RWPE2 (cell line): ENCODE data around the gene MAP4K1.

ENCODE experiments used
- ATAC-seq: fragments of 200-7000 bp; cut with Tn5 transposase; 3 replicates; pipeline ENCODE4 v1.9.1; 2021; ENCODE audit warnings: low read depth
- DNase-seq: peaks from one replicate; pipeline ENCODE4 v3.0.0-alpha.2; 2020; ENCODE audit warnings: low spot score
- H3K27ac ChIP-seq: fragments of 450-650 bp; 2 replicates; pipeline ENCODE4 v1.5.1; 2017; ENCODE audit warnings: mild to moderate bottlenecking; ENCODE audit not compliant: poor library complexity, severe bottlenecking
- H3K27me3 ChIP-seq: fragments of 250-450 bp; sonication (Bioruptor Pico); 2 replicates; pipeline ENCODE4 v1.5.1; 2021; ENCODE audit warnings: mild to moderate bottlenecking, moderate library complexity; ENCODE audit not compliant: insufficient read depth, poor library complexity, severe bottlenecking
- H3K36me3 ChIP-seq: fragments of 250-450 bp; sonication (Bioruptor Pico); 2 replicates; pipeline ENCODE4 v1.5.1; 2020; ENCODE audit warnings: low read depth, mild to moderate bottlenecking, moderate library complexity
- H3K4me1 ChIP-seq: fragments of 250-450 bp; sonication (Bioruptor Pico); 2 replicates; pipeline ENCODE4 v1.5.1; 2021; ENCODE audit warnings: mild to moderate bottlenecking, moderate library complexity; ENCODE audit not compliant: insufficient read depth, poor library complexity, severe bottlenecking
- H3K4me3 ChIP-seq: fragments of 250-450 bp; sonication (Bioruptor Pico); 2 replicates; pipeline ENCODE4 v1.5.1; 2021; ENCODE audit warnings: mild to moderate bottlenecking, moderate library complexity; ENCODE audit not compliant: severe bottlenecking
- H3K9me3 ChIP-seq: fragments of 250-450 bp; sonication (Bioruptor Pico); 2 replicates; pipeline ENCODE4 v1.5.1; 2021; ENCODE audit warnings: mild to moderate bottlenecking, moderate library complexity; ENCODE audit not compliant: severe bottlenecking
- TF ChIP-seq, protein P1 (sequence below): fragments of 450-650 bp; IDR thresholded peaks from one replicate; pipeline ENCODE4 v1.5.1; 2017; ENCODE audit warnings: mild to moderate bottlenecking, moderate library complexity; ENCODE audit not compliant: poor library complexity, severe bottlenecking

MAP4K1 gene

GRCh38 chr19:38624822-38625221 lies 7.1 kb upstream of the MAP4K1 start:
- H3K27me3 ChIP-seq, result no peaks in the 10 kb centered on the region
- DNase-seq (no peak), ATAC-seq (no peak)
- H3K27ac ChIP-seq, result no peak overlapping the region
- no peaks in the 10 kb centered on the region for H3K4me1 ChIP-seq
- H3K36me3 ChIP-seq, result peaks cover 92% of the 10 kb centered on the region
- TF ChIP-seq, protein P1, sequence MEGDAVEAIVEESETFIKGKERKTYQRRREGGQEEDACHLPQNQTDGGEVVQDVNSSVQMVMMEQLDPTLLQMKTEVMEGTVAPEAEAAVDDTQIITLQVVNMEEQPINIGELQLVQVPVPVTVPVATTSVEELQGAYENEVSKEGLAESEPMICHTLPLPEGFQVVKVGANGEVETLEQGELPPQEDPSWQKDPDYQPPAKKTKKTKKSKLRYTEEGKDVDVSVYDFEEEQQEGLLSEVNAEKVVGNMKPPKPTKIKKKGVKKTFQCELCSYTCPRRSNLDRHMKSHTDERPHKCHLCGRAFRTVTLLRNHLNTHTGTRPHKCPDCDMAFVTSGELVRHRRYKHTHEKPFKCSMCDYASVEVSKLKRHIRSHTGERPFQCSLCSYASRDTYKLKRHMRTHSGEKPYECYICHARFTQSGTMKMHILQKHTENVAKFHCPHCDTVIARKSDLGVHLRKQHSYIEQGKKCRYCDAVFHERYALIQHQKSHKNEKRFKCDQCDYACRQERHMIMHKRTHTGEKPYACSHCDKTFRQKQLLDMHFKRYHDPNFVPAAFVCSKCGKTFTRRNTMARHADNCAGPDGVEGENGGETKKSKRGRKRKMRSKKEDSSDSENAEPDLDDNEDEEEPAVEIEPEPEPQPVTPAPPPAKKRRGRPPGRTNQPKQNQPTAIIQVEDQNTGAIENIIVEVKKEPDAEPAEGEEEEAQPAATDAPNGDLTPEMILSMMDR, result no peak
- no peak overlapping the region for H3K4me3 ChIP-seq
- H3K9me3 ChIP-seq, result no peaks in the 10 kb centered on the region

GRCh38 chr19:38619361-38620174 lies 1.8 kb upstream of the MAP4K1 start:
- peak overlapping the region; percentile 57 for H3K27ac ChIP-seq
- TF ChIP-seq, protein P1, result no peak
- DNase-seq (no peak), ATAC-seq (no peak; the same call in 2 of the 3 replicates)
- H3K4me1 ChIP-seq, result no peaks in the 10 kb centered on the region
- no peaks in the 10 kb centered on the region for H3K27me3 ChIP-seq
- peak overlapping the region; percentile 75 for H3K4me3 ChIP-seq
- no peaks in the 10 kb centered on the region for H3K9me3 ChIP-seq
- peaks cover 44% of the 10 kb centered on the region for H3K36me3 ChIP-seq

DNA sequence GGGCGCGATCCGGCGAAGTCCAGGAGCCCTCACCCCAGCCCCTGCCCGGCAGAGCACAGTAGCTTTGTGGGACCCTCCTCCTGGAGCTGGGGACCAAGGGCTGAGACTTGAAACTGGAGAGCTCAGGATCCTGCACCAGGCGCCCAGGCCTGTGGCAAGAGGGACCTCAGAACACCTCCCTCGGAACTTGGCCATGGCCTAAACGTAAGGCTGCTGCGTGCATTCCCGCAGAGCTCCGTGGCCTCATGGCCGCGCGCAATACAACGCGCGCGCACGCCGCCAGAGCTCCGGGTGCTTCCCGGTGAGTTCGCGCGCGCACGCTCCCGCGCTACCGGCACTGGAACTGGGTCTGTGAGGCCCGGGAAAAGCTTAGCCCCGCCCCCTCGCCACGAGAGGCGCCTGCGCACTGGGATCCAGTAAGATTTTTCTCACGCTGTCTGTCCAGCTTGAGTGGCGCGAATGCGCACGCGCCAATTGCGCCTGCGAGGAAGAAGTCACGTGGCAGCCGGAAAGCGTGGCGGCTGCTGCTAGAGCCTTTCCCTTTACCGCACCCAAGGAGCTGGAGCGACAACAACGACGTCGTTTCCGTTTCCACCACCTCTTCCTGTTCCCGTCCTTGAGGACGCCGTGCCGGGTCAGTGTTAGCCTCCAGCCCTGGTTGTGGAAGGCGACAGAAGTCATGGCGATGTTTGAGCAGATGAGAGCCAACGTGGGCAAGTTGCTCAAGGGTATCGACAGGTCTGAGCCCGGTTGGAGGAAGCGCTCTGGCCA lies 1.0 kb upstream of the MAP4K1 start, which contains the start of gene EIF3K:
Gene EIF3K (plus strand): TSS at position 599 of the 771 bp plus-strand sequence. CDS start 81 bp downstream, at position 680.
- H3K27me3 ChIP-seq, result no peaks in the 10 kb centered on the region
- H3K4me1 ChIP-seq, result no peaks in the 10 kb centered on the region
- peak within 1 kb of the TSS; percentile 57 for H3K27ac ChIP-seq
- ATAC-seq (peak; percentile 89), DNase-seq (peak; percentile 97)
- H3K9me3 ChIP-seq, result no peaks in the 10 kb centered on the region
- H3K36me3 ChIP-seq, result peaks cover 36% of the 10 kb centered on the region
- TF ChIP-seq, protein P1, result no peak
- peak within 1 kb of the TSS; percentile 75 for H3K4me3 ChIP-seq

DNA sequence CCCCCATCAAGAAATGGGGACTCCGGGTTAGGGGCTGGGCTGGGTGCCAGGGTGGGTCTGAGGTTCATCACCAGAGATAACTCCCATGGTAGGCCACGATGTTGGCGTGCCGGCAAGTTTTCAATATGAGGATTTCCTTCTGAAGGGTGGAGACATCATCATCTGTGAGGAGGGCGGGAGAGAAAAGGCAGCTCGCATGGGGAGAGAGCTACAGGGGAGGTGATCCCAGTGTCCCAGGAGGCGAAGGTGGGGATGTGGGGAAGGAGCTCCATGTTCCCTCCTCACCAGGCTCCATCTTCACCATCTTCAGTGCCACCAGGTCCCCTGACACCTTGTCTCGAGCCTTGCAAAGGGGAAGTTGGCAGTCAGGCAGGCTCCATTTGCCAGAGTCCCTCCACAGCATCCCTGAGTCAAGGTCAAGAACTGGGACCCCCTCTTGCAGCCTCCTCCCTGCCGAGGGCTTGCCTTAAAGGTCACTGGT lies 430 bp downstream of the MAP4K1 start:
- no peak overlapping the region for H3K27ac ChIP-seq
- no peaks in the 10 kb centered on the region for H3K27me3 ChIP-seq
- H3K36me3 ChIP-seq, result peaks cover 23% of the 10 kb centered on the region
- ATAC-seq, result no peak
- H3K4me3 ChIP-seq, result no peak overlapping the region
- TF ChIP-seq, protein P1, result no peak
- no peaks in the 10 kb centered on the region for H3K9me3 ChIP-seq
- DNase-seq, result no peak
- H3K4me1 ChIP-seq, result no peaks in the 10 kb centered on the region
